Measurements from ENCODE around the gene S100A1. TPM values are rescaled to one million over a fixed set of nuclear protein-coding genes. Genes with fewer than 3 reads are reported as not detected.
"Not testable (repeated sequence)": the region's sequence is repeated elsewhere in the genome, so short reads cannot be mapped to it uniquely, and the experiment has no call there.

S100A1 gene
- total RNA-seq, 1 donor from 2014 or later = 13.9 TPM

DNA sequence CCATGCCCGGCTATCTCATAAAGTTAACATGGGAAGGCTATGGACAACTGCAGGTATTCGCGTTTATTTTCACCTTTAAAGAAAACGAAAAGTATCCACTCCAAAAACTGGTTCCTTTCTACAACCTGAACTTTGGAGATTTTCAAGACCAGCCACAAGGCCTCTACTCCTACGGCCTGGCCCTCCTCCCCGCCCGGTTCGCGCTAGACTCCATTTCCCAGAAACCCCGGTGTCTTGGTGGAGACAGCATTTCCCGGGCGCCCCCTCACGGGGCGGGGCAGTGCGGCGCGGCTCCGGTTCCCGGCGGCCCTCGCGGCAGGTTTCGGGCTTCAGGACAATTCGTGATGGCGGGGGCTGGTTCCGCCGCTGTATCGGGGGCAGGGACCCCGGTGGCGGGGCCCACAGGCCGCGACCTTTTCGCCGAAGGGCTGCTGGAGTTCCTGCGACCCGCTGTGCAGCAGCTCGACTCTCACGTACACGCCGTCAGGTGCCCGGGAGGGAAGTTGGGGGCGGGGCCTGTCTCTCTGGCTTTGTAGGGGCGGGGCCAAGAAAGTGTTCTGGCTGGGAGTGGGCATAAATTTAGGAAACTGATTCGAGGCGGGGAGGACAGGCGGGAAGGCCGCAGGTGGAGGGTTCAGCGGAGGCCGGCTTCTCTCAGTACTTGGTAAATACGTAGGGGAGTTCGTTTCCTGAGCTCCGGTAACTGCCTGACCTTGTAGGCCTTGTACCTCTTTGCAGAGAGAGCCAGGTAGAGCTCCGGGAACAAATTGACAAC lies 30.4 kb downstream of the S100A1 start, which contains the start of gene SNAPIN:
SNAPIN (plus strand) TSS at position 304 of the 775 bp plus-strand sequence; CDS start at position 345, 41 bp downstream.
- DNase-seq (ENCODE audit: low read depth) = peak; percentile 74

DNA sequence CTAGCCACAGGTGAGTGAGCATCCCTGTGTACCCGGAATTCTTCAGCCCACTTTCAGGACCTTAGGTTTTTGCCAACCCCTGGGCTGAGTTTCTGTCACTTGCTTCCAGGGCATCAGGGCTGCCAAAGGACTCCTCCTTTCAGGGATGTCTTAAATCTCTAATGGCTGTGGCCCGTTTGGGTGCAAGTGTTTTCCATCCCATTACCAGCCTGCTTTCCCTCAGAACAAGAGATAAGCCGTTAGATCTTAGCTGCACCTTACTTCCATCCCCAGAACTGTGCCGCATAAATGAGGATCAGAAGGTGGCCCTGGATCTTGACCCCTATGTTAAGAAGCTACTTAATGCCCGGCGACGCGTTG lies 30.9 kb downstream of the S100A1 start:
- DNase-seq (ENCODE audit: low read depth) = no peak

DNA sequence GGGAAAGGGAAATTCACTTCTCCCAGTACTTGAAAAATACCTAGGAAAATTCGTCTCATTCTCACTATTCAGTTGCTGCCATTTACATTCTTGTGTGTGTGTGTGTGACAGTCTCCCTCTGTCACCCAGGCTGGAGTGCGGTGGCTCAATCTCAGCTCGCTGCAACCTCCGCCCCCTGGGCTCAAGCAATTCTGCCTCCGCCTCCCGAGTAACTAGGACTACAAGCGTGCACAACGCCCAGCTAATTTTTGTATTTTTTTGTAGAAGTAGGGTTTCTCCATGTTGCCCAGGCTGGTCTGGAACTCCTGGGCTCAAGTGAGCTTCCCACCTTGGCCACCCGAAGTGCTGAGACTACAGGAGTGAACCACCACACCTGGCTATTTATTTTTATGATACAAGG lies 31.4 kb downstream of the S100A1 start:
- no peak for DNase-seq (ENCODE audit: low read depth)

DNA sequence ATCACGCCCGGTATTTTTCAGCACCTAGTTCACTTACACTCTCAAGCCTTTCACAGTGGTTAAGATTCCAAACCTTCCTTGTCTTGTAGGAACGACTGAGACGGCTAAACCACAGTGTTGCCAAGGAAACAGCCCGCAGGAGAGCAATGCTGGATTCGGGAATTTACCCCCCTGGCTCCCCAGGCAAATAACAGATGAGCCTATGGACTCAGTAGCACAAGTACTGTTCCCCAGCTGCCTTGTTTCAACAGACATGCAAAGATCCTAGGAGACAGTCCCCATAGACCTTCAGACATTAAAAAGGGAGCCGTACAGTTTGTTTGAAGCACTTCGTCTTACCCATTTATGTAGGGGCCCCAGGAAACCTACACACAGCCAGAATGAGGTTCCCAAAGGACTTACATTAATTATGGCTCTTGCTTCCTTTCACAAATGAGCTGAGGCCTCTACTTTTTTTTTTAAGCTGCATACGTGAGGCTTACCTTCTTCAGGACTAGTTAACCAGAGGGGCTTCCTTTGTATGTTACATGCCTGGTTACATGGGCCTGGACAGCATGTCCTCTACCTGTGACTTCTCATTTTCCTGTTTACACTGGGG lies 33.0 kb downstream of the S100A1 start:
- no peak for DNase-seq (ENCODE audit: low read depth)

DNA sequence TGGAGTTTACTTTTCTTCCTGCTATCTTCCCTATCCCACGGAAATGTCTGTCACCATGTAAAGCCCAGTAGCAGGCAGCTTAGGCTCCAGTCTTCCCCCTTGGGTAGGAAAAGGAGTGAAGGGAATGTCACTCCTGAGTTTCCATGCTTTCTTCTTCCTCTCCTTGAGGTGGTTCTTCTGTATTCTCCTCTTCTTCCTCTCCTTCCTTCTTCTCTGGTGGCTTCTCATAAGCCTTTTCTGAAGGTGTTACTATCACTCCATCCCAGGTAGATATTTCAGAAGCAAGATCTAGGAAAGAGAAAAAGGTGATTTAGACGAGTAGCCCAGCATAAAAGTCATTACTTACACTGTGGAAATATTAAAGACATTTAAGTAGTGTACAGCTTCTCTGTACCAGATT lies 34.0 kb downstream of the S100A1 start:
- DNase-seq (ENCODE audit: low read depth) = no peak

DNA sequence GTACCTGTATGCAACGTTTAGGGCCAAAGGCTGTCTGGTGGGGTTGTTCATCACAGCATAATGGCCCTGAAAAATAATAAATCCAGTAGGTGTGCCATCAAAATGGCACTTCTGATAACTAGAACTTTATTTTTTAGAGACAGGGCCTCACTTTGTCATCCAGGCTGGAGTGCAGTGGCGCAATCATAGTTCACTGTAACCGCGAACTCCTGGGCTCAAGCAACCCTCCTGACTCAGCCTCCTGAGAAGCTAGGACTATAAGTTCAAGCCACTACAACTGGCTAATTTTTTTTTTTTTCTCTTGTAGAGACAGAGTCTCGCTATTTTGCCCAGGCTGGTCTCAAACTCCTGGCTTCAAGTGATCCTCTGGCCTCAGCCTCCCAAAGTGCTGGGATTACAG lies 35.0 kb downstream of the S100A1 start:
- peak; percentile 44 for DNase-seq (ENCODE audit: low read depth)

DNA sequence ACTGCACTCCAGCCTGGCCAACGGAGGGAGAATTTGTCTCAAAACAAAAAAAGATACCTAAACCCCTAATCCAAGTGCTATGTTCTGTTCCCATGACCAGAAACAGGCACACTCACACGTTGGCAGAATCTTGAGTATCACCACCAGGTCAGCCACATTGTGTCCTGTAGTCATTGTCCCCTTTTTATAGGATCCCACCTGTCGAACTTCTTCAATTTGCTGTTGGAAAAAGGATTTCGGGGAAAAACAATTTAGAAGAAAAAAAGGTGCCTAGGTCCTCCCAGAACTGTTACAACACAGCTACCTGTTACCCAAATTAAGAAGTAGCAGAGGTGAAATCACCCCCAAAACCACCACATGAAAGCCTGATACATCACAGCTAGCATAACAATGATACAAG lies 39.2 kb downstream of the S100A1 start:
- DNase-seq (ENCODE audit: low read depth) = no peak

DNA sequence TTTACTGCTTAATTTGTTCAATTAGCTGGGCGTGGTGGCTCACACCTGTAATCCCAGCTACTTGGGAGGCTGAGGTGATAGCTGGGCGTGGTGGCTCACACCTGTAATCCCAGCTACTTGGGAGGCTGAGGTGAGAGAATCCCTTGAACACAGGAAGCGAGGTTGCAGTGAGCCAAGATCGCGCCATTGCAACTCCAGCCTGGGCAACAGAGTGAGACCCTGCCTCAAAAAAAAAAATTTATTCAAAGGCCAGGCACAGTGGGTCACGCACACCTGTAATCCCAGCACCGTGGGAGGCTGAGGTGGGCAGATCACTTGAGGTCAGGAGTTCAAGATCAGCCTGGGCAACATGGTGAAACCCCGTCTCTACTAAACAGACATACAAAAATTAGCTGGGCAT lies 40.4 kb downstream of the S100A1 start:
- not testable (repeated sequence) for DNase-seq (ENCODE audit: low read depth)

DNA sequence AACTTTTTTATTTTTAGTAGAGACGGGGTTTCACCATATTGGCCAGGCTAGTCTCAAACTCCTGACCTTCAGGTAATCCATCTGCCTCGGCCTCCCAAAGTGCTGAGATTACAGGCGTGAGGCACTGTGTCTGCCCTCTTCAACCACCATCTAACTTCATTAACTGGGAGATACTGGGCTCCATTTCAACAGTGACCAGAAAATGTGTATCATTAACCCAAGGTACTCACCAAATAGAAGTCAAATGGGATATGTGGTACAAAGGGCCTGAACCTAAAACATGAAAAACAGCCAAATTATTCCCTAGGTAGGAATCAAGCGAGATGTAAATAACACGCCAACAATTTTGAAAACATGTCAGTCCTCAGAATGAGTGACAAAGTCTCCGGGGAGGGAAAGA lies 41.4 kb downstream of the S100A1 start:
- DNase-seq (ENCODE audit: low read depth) = peak; percentile 57

DNA sequence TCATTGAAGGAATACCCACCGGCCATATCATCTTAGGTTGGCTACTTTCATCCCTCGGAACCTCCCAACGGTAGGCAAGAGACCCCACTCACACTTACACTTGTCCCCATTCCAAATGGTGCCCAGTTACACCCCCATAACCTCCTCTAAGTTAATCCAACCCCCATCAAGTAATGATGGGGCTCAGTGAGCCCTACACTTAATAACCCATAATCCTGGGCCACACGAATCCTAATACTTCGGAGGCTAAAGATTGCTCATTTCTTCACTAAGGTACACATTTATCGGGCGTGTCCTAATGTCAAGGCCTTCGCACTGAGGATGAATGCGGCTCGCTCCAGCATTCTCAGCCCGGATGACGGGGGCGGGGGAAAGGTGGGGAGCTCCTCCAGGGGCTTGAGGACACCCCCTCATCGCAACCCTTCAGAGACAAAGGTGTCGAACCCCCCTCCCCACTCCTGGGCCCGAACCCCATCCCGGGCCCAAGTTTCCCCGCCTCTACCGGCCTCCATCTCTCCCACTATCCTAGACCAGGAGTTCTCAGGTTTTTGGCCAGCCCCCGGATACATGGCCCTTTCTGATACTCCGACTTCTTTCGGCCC lies 42.1 kb downstream of the S100A1 start:
- no peak for DNase-seq (ENCODE audit: low read depth)

DNA sequence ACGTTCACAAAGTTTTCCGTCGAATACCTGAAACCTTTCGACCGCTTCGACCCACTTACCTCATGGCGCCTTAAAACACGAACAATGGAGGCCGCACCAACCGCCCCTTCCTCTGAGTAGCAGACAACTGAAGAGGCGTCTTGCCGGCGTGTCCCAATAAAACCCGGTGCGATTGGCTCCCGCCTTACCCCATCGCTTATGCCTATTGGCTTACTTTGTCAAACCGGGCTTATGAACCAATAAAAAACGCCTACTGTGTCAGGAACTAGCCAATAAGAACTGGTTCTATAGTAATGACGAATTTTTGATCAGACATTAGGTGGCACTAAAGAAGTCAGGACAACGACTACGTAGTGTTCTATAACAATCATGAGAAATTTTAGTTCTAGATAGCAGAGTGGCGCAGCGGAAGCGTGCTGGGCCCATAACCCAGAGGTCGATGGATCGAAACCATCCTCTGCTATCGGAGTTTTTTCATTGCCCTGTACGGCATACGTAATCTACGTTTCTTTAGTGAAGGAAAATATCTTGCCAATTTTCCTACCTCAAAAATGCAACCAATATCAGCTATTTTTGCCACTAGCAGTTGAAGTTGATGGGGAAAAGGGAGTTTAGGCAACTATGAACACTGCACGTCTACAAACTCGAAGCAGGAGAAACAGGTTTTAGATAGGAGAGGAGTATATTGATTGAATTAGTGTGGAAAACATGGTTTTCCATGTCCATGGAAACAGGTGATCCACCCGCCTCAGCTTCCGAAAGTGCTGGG lies 42.8 kb downstream of the S100A1 start, which contains the start of gene ILF2:
ILF2 (minus strand) TSS at position 135 of the 769 bp plus-strand sequence; CDS start at position 64, 71 bp downstream.
- DNase-seq (ENCODE audit: low read depth) = peak; percentile 100

DNA sequence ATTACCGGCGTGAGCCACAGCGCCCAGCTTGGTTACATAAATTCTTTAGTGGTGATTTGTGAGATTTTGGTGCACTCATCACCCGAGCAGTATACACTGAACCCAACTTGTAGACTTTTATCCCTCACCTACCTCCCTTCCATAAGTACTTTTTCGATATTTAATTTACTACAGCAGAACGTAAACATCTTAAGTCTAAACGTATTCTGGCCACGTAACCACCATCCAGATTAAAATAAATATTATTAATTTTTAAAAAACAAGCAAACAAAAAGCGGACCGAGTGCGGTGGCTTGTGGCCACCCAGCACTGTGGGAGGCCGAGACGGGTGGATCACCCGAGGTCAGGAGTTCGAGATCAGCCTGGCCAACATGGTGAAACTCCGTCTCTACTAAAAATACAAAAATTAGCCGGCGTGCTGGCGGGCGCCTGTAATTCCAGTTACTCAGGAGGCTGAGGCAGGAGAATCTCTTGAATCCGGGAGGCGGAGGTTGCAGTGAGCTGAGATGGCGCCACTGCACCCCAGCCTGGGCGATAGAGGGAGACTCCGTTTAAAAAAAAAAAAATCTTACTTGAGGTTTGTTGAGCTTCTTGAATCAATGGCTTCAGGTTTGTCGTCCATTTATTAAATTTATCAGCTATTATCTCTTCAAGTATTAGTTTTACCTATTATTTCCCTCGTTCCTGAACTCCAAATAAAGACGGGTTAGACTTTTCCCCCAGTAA lies 43.6 kb downstream of the S100A1 start:
- DNase-seq (ENCODE audit: low read depth) = not testable (repeated sequence)

DNA sequence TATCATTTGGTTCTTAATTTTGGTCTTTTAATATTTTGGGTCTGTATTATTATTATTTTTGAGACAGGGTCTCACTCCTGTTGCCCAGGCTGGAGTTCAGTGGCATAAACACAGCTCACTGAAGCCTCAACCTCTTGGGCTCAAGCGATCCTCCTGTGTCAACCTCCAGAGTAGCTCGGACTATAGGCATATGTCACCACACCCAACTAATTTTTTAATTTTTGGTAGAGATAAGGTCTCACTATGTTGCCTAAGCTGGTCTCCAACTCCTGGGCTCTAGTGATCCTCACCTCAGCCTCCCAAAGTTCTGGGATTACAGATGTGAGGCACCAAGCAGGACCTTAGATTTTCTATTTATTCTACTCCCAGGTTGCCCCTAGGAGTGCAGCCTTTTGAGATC lies 45.3 kb downstream of the S100A1 start:
- no peak for DNase-seq (ENCODE audit: low read depth)

DNA sequence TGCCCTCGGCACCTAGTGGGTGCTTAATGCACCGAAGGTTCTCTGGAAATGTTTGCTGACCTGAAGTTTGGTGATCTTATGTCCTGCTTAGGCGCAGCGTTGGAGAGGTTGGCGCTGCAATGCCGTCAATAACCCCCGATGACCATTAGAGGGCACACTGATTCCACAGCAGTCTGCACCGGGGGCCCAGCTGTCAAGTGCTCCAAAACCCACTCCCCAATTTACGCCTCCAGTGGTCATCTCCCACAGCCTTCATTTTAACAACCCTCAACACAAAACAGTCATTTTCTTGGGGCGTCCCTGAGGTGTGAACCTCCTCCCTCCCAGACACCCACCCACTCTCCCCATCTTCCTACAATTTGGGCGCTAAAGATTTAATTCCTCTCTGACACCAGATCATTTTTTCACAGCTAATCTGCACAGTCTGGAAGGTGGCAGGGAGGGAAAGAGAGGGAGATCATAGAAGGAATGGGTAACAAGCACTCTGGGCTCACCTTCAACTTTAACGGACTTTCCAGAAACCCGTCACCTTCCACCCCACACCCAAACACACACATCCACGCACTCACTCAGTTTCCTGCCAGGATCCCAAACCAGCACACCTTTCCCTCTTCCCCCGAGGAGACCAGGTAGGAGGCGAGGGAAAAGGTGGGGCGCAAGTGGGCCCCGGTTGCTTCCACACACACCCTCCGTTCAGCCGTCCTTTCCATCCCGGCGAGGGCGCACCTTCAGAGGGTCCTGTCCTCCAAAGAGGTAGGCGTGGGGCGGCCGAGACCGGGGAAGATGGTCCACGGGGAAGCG lies 49.7 kb downstream of the S100A1 start:
- peak; percentile 37 for DNase-seq (ENCODE audit: low read depth)

DNA sequence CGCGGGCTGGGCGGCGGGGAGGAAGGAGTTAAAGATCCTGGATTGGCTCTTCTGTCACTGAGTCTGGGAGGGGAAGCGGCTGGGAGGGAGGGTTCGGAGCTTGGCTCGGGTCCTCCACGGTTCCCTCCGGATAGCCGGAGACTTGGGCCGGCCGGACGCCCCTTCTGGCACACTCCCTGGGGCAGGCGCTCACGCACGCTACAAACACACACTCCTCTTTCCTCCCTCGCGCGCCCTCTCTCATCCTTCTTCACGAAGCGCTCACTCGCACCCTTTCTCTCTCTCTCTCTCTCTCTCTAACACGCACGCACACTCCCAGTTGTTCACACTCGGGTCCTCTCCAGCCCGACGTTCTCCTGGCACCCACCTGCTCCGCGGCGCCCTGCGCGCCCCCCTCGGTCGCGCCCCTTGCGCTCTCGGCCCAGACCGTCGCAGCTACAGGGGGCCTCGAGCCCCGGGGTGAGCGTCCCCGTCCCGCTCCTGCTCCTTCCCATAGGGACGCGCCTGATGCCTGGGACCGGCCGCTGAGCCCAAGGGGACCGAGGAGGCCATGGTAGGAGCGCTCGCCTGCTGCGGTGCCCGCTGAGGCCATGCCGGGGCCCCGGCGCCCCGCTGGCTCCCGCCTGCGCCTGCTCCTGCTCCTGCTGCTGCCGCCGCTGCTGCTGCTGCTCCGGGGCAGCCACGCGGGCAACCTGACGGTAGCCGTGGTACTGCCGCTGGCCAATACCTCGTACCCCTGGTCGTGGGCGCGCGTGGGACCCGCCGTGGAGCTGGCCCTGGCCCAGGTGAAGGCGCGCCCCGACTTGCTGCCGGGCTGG lies 50.5 kb downstream of the S100A1 start, which contains the start of gene NPR1:
NPR1 (plus strand) TSS at position 170 of the 818 bp plus-strand sequence; CDS start at position 591, 421 bp downstream.
- DNase-seq (ENCODE audit: low read depth) = no peak

DNA sequence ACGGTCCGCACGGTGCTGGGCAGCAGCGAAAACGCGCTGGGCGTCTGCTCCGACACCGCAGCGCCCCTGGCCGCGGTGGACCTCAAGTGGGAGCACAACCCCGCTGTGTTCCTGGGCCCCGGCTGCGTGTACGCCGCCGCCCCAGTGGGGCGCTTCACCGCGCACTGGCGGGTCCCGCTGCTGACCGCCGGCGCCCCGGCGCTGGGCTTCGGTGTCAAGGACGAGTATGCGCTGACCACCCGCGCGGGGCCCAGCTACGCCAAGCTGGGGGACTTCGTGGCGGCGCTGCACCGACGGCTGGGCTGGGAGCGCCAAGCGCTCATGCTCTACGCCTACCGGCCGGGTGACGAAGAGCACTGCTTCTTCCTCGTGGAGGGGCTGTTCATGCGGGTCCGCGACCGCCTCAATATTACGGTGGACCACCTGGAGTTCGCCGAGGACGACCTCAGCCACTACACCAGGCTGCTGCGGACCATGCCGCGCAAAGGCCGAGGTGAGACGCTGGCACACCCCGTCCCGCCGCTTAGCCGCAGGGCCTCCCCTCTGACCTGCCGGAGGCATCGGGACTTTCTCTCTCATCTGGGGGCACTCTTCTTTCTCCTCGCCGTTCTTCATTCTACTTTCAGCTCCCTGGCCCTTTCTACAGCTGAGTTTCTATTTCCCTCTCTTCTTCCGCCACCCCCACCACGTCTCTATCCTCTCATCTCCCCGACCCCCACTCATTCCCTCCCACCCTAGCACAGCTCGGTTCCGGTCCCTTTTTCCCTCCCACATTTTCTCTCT lies 51.3 kb downstream of the S100A1 start:
- DNase-seq (ENCODE audit: low read depth) = no peak

DNA sequence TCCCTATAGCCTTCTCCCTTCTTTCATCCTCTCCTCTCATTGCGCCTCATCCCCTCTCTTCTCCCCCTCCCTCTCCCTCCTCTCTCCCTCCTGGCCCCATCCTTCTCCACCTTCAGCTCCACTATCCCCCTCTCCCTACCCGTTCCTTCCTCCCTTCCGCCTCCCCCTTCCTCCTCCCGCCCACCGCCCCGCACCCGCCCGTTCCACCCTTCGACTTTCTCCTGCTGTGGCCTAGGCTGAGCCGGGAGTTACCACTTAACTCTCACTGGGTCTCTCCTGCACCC lies 51.8 kb downstream of the S100A1 start:
- no peak for DNase-seq (ENCODE audit: low read depth)

Data from renal cortical epithelial cell (primary cell).